ENCODE results near the gene HOXB7.

The HOXB7 gene

DNA sequence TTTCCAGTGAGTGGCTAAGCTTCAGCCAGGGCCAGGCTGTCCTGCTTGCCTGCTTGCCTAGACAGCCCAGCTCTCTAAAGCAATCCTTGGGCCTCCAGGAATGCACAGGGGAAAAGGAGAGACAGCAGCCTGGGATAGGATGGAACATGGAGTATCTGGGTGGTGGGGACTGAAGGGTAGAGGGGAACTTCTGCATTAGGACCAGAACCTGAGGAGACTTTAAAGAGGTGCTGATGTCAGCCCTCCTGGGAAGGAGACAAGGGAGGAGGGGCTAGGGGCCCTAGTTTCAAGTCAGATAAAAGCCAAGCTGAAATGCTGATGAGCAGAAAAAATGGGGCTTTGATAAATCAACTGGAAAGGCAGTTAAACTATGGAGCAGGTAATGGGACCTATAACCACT lies 1.8 kb downstream of the HOXB7 start:
- DNase-seq (ENCODE audit: low read depth): no peak

DNA sequence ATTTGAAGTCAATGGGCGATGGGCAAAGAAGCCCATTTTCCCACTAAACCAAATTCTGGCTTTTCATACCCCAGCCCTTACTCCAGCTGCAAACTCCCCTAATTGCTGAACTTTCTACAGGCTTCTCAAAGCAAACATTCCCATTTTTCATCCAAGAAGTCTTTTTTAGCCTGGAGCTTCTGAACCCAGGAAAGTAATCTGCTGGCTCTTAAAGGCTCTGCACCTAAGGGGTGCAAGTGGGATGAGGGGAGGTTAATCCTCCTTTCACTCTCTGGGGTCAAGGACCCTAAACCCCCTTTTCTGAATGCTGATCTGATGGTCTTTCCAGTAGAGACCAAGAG lies 2.4 kb downstream of the HOXB7 start:
- DNase-seq (ENCODE audit: low read depth): no peak

DNA sequence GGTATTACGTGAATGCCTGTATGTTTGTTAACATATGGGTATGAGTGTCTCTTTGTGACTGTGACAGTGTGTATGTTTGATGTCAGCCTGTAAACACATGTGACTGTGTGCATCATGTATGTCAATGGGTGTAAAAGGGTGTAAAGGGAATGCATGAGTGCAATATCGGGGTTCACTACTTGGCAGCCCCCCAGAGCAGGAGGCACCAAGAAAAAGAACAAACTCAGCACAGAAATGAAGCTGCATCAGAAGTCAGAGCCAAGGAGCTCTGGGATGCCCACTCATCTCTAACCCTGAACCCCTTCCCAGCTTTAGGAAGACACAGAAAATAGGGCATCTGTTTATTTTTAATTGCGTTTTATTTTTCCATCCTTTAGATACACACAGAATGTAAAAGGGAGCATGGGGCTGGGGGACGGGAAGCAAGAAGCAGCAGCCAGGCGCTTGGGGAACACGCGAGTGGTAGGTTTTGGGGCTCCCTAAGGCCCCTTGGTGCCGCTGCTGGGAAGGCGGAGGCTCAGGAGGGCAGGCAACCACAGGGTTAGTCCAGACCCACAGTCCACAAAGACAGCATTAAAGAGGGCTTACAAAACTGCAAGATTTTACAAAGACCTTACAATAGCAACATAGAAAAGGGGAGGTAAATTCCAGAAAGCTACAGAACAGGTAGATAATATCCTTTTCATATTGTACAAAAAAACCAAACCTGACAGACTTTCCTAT lies 3.8 kb downstream of the HOXB7 start:
- no peak for DNase-seq (ENCODE audit: low read depth)

DNA sequence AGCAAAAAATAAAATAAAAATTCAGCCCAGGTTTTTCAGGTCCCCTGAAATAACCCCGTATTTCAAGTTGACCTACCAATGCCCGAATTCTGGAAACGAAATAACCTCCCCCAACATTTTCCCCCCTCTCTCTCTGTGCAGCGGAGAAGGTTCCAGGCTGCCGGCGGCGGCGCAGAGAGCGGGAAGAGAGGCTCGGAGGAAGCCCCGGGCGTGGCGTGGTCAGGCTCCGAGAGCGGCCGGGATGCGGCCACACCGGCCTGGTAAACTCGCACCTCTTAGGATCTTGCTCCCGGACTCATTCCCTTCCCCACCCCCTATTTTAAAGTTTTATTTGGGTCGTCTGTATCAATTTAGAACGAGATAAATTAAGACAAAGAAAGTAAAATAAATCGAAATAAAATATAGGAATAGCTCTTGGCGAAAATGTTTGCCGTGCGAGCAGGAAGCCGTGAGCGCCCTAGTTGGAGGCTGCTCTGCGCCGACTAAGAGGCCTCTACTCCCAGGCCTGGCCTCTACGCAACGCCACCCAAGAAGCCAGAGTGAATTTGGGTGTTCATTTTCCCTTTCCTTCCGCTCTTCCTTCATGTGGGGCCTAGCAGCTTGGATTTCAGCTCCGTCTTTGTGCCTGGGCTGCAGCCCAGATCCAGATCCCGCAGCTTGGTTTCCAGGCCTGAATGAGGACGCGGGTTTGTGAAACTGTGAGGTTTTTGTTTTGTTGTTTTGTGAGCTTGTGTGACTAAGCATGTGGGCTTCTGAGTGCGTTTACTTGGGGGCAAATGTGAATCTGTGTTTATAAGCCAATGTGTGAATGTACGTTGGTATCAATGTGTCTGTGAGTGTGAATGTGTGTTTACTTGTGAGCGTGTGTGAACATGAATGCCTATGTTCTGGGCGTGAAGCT lies 4.6 kb downstream of the HOXB7 start:
- DNase-seq (ENCODE audit: low read depth): no peak

DNA sequence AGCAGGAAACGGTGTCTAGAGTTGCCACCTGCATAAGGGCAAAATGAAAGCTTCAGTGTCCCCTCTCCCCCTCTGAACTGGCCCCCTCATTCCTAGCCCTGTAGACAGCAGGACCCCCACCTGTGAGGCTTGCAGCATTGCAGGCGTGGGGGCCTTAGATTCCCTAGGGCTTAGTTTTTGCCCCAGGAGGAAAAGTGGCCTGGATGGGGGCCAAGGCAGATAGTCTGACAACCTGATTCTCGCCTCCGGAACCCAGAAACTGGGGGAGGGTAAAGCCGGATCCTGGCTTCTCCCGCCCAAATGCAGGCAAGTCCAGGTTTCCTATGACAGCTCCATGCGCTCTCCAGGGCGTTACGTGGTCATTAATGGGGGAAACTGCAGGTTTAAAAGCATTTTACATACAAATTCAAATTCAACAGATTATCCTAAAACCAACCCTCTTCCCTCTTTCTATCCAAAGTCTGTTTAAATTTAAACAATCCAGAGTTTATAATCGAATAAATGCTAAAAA lies 5.4 kb downstream of the HOXB7 start:
- DNase-seq (ENCODE audit: low read depth): no peak

DNA sequence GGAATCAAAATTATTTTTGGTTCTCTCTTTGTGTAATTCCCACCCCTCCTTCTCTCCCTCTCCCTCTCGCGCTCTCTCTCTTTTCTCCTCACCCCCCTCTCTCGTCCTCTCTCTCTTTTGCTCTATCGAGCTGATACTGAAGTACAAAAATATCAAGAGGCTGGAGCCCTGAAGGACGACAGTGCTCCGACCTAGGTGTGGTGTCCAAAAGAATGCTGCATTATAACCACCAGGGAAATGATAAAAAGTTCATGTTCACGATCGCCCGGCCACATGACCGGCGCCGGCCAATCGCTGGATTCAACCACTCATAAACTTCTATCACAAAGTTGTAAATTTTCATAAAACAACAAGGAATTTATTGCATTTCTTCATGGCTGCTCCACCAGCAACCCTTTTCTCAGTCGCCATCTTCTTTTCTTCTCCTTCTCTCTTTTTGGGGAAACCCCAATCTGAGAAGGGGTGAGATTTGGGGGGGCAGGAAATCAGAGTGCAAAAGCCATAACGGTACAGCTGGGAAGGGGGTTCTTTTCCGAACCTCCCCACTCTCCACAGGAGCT lies 6.0 kb downstream of the HOXB7 start, which contains the start of gene HOXB6:
HOXB6 (minus strand) TSS at position 217 of the 560 bp plus-strand sequence. CDS start 6,836 bp downstream, outside the sequence.
- DNase-seq (ENCODE audit: low read depth): no peak

DNA sequence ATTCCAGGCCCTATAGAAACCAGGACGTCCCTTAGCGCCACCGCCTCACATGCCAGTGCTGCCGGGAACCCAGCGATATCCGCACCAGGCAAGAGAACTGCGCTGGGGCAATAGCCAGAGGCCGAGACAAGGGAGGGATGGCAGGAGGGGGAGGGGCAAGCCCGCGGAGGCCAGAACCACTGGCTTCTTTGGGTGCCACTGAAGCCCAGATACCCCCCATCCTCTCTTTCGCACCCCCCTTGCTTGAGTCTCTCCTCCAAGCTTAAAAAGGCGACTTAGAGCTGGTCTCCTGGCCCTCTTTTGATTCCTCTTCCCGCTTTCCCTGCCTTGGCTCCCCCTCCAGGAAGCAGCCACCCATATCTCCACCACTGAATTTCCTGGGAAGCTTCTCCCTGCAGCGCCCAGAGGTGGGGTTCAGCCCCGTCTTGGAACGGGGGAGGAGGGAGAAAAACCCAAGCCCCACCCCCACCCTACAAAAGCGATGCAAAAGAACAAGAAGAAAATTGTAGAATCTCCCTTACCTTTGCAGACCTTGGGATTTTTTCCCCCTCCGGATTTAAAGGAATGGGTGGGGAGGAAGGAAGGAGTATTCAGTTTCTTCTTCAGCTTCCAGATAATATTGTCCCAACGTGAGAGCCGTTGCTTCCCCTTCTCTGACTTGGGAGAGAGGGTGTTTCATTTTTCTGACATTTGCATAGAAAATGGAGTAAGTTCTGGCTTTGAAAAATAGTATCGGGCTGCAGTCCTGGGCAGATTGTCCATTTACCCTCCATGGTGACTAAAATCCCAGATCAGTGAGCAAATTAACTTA lies 6.7 kb downstream of the HOXB7 start:
- DNase-seq (ENCODE audit: low read depth): peak; percentile 26

DNA sequence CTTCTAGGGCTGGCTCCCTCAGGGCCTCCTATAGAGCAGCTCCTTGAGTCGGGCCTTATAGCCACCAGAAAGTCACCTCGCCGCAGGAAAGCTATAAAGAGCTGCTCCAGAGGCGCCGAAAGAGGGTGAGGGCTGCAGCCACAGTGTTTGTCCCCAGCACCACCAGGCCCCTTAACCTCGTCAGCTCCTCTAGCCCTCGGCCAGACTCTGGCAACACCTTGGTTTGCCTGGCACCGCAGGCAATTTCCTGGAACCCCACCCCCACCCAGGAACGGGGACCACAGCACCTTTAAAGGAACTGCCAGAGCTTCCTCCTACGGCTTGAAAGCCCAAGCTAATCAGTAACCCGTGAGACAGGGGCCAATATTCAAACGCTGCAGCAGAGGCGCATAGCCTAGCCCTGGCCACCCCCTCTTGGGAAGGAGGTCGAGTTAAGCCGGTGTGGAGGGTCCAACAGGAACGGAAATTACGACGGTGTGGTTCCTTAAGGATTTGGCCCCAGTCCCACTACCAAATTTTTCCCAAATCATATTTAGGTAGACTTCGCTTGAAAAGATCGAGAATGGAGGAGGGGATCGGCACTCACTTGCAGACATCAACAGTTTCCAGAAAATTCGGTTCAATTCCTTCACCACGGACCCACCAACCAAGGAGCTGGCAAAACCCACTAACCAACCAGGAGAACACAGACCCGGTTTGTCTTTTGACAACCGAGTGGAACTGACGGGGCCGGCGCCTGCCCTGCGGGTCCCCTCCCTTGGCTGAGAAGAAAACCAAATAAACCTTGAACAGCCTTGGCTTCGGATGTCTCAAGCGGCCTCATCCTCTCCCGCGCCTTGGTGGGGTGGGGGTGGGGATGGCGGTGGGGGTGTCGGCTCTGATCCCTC lies 9.0 kb downstream of the HOXB7 start:
- DNase-seq (ENCODE audit: low read depth): no peak

DNA sequence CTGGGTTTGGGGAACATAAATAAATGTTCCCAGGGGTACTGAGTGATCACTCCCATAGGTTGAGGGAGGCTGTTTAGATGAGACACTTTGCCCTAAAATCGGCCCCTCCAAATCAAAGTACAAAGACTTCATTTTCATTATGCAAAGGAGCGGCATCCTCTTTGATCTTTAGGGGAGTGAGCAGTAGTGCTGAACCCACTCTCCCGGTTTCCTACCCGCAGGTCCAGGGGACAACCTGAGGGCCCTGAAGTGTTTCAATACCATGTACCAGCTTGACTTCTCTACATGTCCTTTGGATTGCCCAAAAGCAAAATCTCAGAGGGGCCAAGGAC lies 9.6 kb downstream of the HOXB7 start:
- no peak for DNase-seq (ENCODE audit: low read depth)

DNA sequence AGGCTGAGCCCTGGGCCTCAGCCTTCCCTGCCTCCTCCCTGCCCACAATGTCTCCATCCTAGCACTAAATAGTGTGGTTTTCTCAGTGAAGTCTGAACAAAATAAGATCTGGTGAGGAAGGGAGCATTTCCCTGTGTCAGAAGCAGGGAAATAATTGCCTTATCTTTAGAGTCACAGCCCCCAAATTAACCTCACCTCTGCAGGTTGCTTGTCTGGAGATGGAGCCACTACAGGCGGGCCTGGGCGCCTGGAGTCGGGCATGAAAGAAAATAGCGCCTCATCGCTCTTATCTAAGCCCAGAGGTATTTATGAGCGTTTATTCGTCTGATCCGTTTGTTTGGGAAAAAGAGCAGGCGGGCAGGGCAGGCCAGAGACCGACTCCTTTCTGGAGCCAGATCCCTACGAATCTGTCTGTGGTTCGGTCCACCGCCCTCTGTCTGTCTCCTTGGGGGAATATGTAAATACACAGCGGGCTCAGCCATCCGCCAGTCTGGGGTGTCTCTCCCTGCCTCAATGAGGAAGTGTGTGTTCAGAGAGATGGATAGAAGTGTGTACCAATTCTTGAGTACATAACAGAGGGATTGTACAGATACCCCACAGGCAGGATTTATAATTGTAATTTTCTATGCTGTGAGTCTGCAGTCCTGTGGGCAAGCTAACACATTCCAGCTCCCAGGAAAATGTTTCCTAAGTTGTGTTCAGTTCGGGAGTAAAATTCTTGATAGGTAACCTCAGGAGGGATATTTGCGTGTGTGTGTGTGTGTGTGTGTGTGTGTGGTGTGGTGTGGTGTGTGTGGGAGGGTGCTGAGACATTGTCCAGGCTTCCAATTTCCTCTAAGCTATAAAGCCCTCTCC lies 10.3 kb downstream of the HOXB7 start:
- peak; percentile 23 for DNase-seq (ENCODE audit: low read depth)

DNA sequence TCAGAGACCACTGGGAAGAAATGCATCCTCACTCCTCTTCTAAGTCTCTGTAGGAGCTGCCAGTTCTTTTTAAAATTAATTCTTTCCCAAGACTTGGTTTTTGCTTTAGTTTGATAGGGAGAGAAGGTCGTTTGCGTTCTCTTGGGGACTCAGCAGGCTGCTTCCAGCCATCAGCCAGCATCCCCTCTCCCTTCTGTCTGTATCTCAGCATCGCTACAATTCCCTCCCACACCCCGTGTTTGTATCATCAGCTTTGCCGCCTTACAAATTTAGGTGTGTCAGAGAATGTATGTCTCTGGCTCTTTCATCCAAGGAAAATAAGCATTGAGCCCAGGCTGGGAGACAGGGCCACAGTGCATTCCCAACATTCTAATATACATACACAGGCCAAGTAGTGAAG lies 11.5 kb downstream of the HOXB7 start:
- DNase-seq (ENCODE audit: low read depth): no peak

DNA sequence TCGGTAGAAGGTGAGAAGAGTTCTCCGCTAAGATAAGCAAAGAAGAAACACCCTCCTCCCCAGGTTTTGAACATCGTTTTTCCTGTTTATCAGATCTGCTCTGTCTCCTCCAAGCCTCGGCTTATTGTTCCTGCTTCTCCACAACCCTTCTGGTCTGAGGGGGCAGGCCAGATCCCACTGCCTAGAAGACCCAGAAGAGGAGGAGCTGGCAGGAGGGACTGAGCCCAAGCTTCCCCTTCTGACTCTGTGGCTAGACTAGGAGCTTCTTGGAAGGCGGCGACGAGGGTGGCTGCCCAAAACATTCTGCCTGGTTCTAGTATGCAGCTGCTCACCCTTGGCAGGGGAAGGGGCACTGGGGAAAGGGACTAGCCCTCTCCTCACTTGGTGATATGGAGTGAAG lies 12.1 kb downstream of the HOXB7 start:
- peak; percentile 16 for DNase-seq (ENCODE audit: low read depth)

DNA sequence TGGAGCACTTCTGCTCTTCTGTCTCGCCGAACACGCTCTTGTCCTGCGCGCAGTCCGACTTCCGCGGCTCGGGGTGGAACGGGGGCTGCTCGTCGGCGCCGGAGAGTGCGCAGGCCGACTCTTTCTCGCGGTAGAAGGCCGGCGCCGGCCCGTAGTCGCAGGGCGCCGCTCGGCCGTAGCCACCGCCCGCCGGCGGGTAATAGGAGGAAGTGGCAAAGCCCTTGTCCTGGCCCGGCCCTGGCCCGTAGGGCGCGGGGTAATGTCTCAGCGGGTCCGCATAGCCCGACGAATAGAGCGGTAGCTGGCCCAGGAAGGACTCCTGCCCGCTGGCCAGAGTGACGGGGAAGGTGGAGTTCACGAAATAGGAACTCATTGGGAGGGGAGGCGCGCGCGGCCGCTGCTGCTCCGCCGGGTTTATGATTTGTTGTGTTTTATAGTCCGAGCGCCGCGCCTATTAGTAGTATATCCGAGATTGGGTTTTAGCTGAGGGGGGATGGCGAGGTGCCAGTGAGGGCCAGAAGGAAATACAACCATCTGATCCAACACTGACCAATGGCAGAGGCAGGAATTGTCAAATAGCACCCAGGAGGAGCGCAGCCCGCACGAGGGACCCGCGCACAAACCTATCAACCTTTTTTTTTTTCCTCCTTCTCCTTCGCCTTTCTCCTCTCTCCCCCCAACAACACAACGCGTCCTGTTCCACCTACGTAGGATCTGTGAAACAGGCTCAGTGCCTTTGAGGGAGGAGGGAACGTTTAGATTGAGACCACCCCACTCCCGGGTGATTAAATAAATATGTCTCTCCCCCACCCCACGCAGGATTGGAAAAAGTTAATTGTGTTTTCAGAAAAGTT lies 12.8 kb downstream of the HOXB7 start:
- peak; percentile 91 for DNase-seq (ENCODE audit: low read depth)

DNA sequence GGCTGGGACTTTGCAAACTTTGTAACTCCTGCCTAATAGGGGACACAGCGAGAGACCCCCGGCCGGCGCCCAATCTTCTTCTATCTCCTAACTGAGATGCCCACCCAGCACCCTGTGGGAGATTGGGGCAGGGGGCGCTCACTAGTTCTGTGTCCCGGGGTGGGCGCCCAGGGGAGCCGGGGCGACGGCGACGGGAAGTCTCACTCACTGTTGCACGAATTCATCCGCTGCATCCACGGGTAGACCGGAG lies 13.4 kb downstream of the HOXB7 start:
- DNase-seq (ENCODE audit: low read depth): no peak

DNA sequence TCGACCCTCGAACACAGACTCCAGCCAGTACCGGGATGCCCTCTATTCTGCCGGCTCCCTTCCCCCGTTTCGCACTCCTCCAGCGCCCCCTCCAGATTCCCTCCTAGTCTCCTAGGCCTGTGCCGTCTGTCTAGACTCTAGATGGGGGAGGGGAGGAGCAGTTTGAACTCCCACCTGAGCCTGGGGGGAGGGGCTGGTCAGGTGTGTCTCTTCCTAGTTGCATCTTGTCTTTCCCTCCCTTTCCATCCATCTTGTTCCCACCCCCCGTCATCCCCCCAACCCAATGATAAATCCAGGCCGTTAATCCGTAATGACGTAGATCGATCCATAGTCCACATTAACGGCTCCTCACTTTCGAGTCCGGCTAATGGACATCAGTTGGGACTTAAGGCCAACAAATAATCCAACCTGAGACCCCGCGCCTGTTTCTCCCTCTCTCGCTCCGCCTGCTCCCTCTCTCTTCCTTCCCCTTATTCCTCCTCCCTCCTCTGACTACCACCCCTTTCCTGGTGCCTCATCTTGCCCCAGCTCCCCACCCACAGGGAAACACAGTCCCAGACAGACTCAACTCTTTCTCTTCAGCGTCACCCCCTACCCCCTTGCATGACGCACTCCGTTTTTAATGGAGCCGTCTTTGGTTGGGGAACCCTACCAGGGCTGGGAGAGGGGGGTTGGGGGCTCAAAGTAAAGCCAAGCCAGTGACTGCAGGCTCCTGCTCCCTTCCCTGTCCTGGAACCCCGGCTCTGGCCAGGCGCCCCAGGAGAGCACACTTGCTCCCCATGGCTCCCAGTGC lies 13.9 kb downstream of the HOXB7 start:
- no peak for DNase-seq (ENCODE audit: low read depth)

DNA sequence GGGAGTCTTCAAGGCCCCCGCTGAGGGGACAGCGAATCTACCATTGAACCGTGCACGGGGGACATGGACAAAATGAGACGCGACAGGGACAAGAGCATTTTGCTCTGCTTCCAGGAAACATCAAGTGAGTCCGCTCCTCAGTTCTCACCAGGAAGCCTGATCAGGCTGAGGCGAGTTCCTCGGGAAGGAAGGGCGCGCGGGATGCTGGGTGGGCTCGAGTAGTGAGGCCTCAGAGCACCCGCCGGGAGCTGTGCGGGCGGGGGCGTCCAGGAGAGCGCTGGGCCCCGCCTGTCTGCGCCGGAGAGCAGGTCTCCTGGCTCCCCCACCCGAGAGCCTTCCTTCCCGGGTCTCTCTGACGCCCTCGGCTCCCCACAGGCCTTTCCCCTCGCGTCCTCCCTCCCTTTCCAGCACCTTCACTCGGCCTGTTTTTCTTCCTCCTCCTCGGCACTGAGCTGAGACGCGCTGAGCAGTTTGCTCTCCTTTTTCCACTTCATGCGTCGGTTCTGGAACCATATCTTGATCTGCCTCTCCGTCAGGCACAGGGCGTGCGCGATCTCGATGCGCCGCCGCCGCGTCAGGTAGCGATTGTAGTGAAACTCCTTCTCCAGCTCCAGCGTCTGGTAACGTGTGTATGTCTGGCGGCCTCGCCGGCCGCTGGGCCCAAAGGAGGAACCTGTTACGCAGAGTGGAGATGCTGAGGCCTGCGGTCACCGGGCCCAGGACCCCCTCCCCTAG lies 14.7 kb downstream of the HOXB7 start:
- no peak for DNase-seq (ENCODE audit: low read depth)

DNA sequence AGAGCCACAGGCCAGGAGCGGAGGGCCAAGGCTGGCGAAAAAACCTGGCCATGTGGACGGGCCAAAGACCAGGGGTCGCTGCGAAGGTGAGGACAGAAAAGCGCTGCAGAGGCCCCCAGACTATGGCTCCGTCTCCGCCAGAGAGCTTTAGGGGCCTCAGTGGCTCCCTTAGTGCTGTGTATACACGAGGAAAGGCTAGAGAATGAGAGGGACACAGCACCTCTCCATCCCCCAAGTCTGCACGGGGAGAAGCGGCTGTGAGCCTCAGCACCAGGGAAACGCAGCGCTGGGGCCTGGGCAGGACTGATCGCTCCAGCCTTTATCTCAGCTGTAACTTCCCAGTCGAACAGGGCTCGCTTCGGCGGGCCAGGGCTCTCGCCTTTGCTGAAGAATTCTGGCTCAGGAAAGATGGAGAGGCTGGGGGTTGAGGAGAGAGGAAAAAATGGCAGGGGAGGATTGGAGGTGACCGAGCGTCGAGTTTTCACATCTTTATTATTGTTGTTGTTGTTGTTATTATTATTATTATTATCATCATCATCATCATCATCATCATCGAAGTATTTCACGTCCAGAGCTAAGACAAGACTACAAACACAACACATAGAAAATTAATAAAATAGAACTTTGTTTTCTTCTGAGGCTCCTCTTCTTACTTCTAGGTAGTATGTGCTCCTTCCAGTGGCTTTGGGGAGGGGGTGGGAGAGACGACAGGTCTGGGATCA lies 15.4 kb downstream of the HOXB7 start:
- DNase-seq (ENCODE audit: low read depth): no peak
